GM11168 (cell line): ENCODE results near the gene NEK1.
"Not testable (repeated sequence)": the region's sequence is repeated elsewhere in the genome, so short reads cannot be mapped to it uniquely, and the experiment has no call there.

Source experiments
- in situ Hi-C: fragments of 300-500 bp; cut with MboI; formaldehyde crosslinking; loops from one replicate; pipeline ENCODE4 v1.12.0; 2022; ENCODE audit warnings: low sequenced_read_pairs; ENCODE audit not compliant: unreplicated experiment

NEK1 gene

GRCh38 chr4:169523796-169524195 is 88.6 kb downstream of the NEK1 start:
- in situ Hi-C loops: no loop called here

DNA sequence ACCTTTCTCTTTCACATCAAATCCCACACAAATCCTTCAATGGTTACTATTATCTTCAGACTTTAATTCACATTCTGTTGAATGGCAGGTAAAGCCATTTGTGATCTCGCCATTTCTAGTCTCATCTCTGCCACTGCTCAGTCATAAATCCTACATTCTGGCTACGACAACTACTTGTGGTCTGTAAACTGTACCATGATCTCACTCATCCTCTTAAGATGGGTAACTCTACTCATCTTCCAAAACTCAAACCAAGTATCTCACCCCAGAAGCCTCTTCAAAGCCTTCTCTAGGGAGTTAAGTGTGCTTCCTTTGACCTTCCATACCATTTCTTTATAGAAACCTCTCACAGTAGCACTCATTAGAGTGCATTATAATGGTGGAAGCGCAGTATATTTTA is 101.8 kb downstream of the NEK1 start:
- in situ Hi-C loops: no loop called here

- in situ Hi-C loops: no loop called here
Observed at GRCh38 chr4:169506903-169507302, 105.5 kb downstream of the NEK1 start.

GRCh38 chr4:169499907-169500306 is 112.5 kb downstream of the NEK1 start:
- in situ Hi-C loops: loop anchor here (25.0 kb wide), 1 partner anchor 588 kb away; no protein-coding TSS in a partner anchor

GRCh38 chr4:169494234-169494633 is 118.1 kb downstream of the NEK1 start:
- in situ Hi-C loops: loop anchor here (25.0 kb wide), 1 partner anchor 582 kb away; no protein-coding TSS in a partner anchor

GRCh38 chr4:169493164-169493524 is 119.2 kb downstream of the NEK1 start:
- in situ Hi-C loops: loop anchor here (25.0 kb wide), 1 partner anchor 581 kb away; no protein-coding TSS in a partner anchor

GRCh38 chr4:169492436-169493163 is 119.8 kb downstream of the NEK1 start:
- in situ Hi-C loops: loop anchor here (25.0 kb wide), 1 partner anchor 580 kb away; no protein-coding TSS in a partner anchor

GRCh38 chr4:169491211-169491610 is 121.2 kb downstream of the NEK1 start:
- in situ Hi-C loops: loop anchor here (25.0 kb wide), 1 partner anchor 579 kb away; no protein-coding TSS in a partner anchor

- in situ Hi-C loops: loop anchor here (10.0 to 25.0 kb wide), 4 partner anchors 195 to 577 kb away; no protein-coding TSS in a partner anchor
Observed at GRCh38 chr4:169489306-169489705, 123.1 kb downstream of the NEK1 start.

- in situ Hi-C loops: loop anchor here (10.0 to 25.0 kb wide), 4 partner anchors 191 to 574 kb away; no protein-coding TSS in a partner anchor
Observed at GRCh38 chr4:169485791-169486742, 126.3 kb downstream of the NEK1 start.

- in situ Hi-C loops: loop anchor here (10.0 to 25.0 kb wide), 4 partner anchors 190 to 573 kb away; no protein-coding TSS in a partner anchor
Observed at GRCh38 chr4:169485086-169485485, 127.3 kb downstream of the NEK1 start.

DNA sequence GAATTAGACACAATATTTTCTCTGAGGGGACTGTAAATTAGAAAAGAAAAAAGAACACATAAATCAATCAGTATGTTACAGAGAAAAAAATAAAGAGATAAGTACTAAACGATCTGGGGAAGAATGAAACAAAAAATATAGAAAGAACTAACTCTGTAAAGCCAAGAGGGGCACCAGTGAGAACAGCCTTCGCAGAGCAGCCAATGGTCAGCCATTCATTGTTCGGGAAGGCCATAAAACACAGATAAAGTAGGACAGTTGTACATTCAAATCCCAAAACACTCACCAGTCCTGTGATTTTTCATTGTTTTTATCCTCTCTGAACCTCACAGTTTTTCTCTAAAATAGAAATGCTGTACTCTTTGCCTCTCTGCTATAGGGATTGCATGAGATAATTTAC is 127.9 kb downstream of the NEK1 start:
- in situ Hi-C loops: loop anchor here (10.0 to 25.0 kb wide), 4 partner anchors 190 to 572 kb away; no protein-coding TSS in a partner anchor

DNA sequence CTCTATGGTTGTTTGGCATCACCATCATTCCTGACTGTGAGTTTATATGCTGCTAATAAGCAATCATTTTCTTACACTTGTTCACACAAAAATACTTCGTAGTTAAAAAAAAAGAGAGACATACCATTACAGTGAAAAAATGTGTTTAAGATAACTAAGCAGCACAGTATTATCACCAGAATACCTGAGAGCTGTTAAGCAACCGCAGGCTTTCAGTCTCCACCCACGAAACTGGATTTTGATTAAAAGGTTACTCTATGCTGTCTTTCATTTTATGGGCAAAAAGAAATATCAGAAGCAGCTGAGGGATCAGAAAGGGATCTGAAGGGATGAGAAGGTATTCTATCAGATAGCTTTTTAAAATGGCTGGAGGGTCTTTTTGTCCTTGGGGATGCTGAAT is 148.3 kb downstream of the NEK1 start:
- in situ Hi-C loops: no loop called here

- in situ Hi-C loops: no loop called here
Observed at GRCh38 chr4:169460081-169460480, 152.3 kb downstream of the NEK1 start.

DNA sequence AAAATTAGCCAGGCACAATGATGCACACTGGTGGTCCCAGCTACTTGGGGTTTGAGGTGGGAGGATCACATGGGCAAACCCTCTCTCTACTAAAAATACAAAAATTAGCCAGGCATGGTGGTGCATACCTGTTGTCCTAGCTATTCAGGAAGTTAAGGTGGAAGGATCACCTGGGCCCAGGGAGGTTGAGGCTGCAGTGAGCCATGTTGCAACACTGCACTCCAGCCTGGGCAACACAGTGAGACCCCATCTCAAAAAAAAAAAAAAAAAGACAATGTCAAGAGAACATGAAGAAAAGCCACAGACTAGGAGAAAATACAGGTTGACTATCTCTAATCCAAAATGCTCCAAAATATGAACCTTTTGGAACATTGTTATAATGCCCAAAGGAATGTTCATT is 153.8 kb downstream of the NEK1 start:
- in situ Hi-C loops: no loop called here

DNA sequence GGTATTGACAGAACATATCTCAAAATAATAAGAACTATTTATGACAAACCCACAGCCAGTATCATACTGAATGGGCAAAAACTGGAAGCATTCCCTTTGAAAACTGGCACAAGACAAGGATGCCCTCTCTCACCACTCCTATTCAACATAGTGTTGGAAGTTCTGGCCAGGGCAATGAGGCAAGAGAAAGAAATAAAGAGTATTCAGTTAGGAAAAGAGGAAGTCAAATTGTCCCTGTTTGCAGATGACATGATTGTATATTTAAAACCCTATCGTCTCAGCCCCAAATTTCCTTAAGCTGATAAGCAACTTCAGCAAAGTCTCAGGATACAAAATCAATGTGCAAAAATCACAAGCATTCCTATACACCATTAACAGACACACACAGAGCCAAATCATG is 159.7 kb downstream of the NEK1 start:
- in situ Hi-C loops: not testable (repeated sequence)

DNA sequence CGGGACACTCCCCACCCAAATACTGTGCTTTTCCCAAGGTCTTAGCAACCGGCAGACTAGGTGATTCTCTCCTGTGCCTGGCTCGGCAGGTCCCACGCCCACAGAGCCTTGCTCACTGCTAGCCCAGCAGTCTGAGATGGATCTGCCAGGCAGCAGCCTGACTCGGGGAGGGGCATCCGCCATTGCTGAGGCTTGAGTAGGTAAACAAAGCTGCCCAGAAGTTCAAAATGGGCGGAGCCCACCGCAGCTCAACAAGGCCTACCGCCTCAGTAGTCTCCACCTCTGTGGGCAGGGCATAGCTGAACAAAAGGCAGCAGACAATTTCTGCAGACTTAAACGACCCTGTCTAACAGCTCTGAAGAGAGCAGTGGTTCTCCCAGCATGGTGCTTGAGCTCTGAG is 163.4 kb downstream of the NEK1 start:
- in situ Hi-C loops: not testable (repeated sequence)

DNA sequence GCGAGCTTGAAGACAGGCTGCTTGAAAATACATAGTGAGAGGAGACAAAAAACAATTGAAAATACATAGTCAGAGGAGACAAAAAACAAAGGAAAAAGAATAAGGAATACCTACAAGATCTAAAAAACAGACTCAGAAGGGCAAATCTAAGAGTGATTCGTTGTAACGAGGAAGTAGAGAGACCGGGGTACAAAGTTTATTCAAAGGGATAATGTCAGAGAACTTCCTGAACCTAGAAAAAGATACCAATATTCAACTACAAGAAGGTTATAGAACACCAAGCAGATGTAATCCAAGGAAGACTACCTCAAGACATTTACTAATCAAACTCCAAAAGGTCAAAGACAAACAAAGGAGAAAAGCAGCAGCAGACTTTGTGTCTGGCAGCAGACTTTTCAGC is 165.6 kb downstream of the NEK1 start:
- in situ Hi-C loops: no loop called here

DNA sequence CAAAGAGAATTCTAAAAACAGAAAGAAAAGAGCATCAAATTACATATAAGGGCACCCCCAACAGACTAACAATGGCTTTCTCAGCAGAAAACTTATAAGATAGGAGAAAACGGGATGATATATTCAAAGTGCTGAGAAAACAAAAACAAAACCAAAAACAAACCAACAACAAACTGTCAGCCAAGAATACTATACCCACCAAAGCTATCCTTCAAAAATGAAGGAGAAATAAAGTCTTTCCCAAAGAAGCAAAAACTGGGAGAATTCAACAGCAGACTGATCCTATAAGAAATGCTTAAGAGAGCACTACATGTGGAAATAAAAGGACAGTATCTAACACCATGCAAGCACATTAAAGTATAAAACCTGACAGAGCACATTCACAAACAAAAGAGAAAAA is 168.6 kb downstream of the NEK1 start:
- in situ Hi-C loops: no loop called here

- in situ Hi-C loops: no loop called here
Observed at GRCh38 chr4:169440446-169440845, 171.9 kb downstream of the NEK1 start.

DNA sequence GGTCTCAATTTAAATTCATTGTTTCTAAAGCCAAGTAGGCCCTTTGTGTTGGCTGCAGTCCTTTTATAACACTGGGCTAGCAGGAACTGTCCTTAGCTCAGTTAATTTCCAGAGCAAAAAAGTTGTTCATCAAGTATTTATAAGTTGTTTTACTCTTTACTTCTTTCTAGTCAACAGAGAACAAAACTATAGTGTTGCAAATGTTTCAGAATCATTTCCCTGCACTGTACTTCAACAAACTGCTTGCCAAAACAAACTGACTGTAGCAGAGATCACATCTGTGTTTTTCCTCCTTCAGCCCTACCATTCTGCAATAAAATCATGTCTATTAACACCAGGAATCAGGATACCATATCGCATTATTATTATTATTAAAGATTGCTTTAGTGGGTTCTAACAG is 173.1 kb downstream of the NEK1 start:
- in situ Hi-C loops: no loop called here
